Mesodermal cell (in vitro differentiated cells): ENCODE data around the gene NCKAP5.

ENCODE experiments used
- H3K27ac ChIP-seq: 2 replicates; pipeline ENCODE4 v1.7.0; 2013; ENCODE audit warnings: mild to moderate bottlenecking, low read depth, low read length, moderate library complexity; ENCODE audit not compliant: severe bottlenecking
- H3K36me3 ChIP-seq: 2 replicates; pipeline ENCODE4 v1.7.1; 2013; ENCODE audit warnings: mild to moderate bottlenecking, low read length, moderate library complexity; ENCODE audit not compliant: control insufficient read depth, insufficient read depth
- H3K4me1 ChIP-seq: one replicate; pipeline ENCODE4 v1.7.1; 2013; ENCODE audit warnings: mild to moderate bottlenecking, low read length; ENCODE audit not compliant: insufficient read depth, control insufficient read depth, poor library complexity, severe bottlenecking
- H3K4me3 ChIP-seq: 2 replicates; pipeline ENCODE4 v1.7.0; 2013; ENCODE audit warnings: low read length, control low read depth, mild to moderate bottlenecking; ENCODE audit not compliant: insufficient read depth, poor library complexity, severe bottlenecking; ENCODE audit errors: extremely low read depth
- H3K9me3 ChIP-seq: 2 replicates; pipeline ENCODE4 v1.7.1; 2013; ENCODE audit warnings: mild to moderate bottlenecking, low read length, moderate library complexity; ENCODE audit not compliant: control insufficient read depth
- WGBS, 2 experiments: methylation state at CpG; one replicate each; pipeline ENCODE4 v1.1.5; 2013; ENCODE audit warnings: missing lambda C conversion rate in 2 of 2; ENCODE audit not compliant: insufficient coverage in 2 of 2; 5-methylcytosine and 5-hydroxymethylcytosine counted together

NCKAP5 gene

GRCh38 chr2:133553251-133553650, 15.0 kb downstream of the NCKAP5 start:
- WGBS, 2 experiments = 89 to 95% methylated on average over 4 of the region's 4 CpGs
- Histone ChIP-seq H3K9me3 (no peaks in the 10 kb centered on the region), H3K4me1 (peaks cover 7% of the 10 kb centered on the region), H3K27ac (no peak overlapping the region), H3K4me3 (no peak overlapping the region), H3K36me3 (no peaks in the 10 kb centered on the region)

GRCh38 chr2:133552821-133553220, 15.4 kb downstream of the NCKAP5 start:
- H3K9me3 ChIP-seq = no peaks in the 10 kb centered on the region
- no peaks in the 10 kb centered on the region for H3K36me3 ChIP-seq
- no peak overlapping the region for H3K4me3 ChIP-seq
- no peak overlapping the region for H3K27ac ChIP-seq
- peaks cover 5% of the 10 kb centered on the region for H3K4me1 ChIP-seq
- no CpG with 5 or more reads among the region's 2 CpGs for WGBS, 2 experiments

DNA sequence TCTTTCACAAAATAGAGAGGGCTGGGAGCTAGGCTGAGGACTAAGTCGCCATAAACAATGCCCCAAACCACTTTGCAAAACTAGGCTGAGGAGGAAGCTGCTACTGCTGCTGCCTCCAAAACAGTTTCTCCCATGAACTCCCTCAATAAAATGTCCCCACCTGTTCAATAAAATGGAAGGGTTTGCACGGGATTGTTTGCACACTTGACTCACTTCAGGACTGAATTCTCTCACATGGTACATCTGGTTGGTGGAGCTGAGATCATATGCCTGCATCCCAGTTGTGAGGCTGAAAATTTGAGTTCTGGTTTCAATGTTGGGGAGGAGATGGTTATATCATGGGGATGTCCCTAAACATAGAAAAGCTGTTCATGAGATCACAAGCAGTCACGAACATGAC, 26.5 kb downstream of the NCKAP5 start:
- 80 to 90% methylated on average over 1 to 2 of the region's 3 CpGs for WGBS, 2 experiments
- Histone ChIP-seq H3K9me3 (no peaks in the 10 kb centered on the region), H3K36me3 (no peaks in the 10 kb centered on the region), H3K4me3 (no peak overlapping the region), H3K27ac (no peak overlapping the region), H3K4me1 (no peaks in the 10 kb centered on the region)

- no peaks in the 10 kb centered on the region for H3K4me1 ChIP-seq
- no peak overlapping the region for H3K27ac ChIP-seq
- no peak overlapping the region for H3K4me3 ChIP-seq
- no peaks in the 10 kb centered on the region for H3K36me3 ChIP-seq
- WGBS, 2 experiments = no CpG with 5 or more reads among the region's 1 CpG
- H3K9me3 ChIP-seq = no peaks in the 10 kb centered on the region
These were observed 26.9 kb downstream of the NCKAP5 start for GRCh38 chr2:133541376-133541775.

DNA sequence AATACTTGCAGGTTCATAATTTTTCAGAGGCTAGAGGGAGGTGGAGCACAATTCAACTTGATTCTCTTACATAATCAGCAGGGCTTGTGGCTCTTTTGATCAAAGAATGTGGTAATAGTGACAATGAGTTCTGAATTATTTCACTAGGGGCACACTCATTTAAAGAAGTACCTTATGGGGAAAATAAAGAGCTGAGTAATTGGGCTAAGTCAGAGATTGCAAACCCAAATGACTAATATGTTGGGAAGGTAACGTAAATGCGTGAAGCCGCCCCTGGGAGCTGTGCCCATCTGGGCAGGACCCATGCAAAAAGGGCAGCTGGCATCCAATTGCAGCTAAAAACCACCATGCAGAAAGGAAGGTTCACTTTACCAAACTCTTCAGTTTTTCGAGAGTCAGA, 35.3 kb downstream of the NCKAP5 start:
- WGBS, 2 experiments = 84 to 88% methylated on average over 3 to 4 of the region's 4 CpGs

DNA sequence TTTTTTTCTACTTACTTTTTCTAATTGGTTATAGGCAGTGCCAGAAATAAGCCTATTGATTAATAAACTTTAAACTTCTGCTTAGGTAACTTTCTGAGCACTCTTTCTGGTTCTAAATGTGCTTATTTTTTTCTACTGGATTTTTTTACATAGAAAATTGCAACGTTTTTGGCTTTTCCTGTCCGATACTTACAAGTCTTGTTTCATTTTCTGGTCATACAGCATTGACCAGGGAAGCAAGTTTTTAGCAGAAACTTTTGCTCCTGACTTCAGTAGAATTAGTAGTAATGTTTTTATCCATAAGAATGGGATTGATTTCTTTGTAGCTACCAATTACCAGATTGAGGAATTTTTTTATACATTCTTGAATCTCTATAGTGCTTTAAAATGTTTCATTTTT, 36.9 kb downstream of the NCKAP5 start:
- no peaks in the 10 kb centered on the region for H3K9me3 ChIP-seq
- no peak overlapping the region for H3K4me3 ChIP-seq
- no peak overlapping the region for H3K27ac ChIP-seq
- H3K36me3 ChIP-seq = no peaks in the 10 kb centered on the region
- 81% methylated on average over 2 of the region's 2 CpGs; no CpG with 5 or more reads in 1 of the 2 experiments for WGBS, 2 experiments
- no peaks in the 10 kb centered on the region for H3K4me1 ChIP-seq

More for the DNA sequence above, 35.3 kb downstream of the NCKAP5 start:
- no peak overlapping the region for H3K27ac ChIP-seq
- H3K36me3 ChIP-seq = no peaks in the 10 kb centered on the region
- H3K4me3 ChIP-seq = no peak overlapping the region
- H3K4me1 ChIP-seq = no peaks in the 10 kb centered on the region
- H3K9me3 ChIP-seq = no peaks in the 10 kb centered on the region

- Histone ChIP-seq H3K4me3 (no peak overlapping the region), H3K9me3 (no peaks in the 10 kb centered on the region), H3K36me3 (no peaks in the 10 kb centered on the region), H3K4me1 (no peaks in the 10 kb centered on the region), H3K27ac (no peak overlapping the region)
These were observed 37.6 kb downstream of the NCKAP5 start for GRCh38 chr2:133530645-133531044.

- Histone ChIP-seq H3K36me3 (no peaks in the 10 kb centered on the region), H3K4me1 (no peaks in the 10 kb centered on the region), H3K9me3 (no peaks in the 10 kb centered on the region), H3K4me3 (no peak overlapping the region), H3K27ac (no peak overlapping the region)
- 88 to 100% methylated on average over 1 of the region's 3 CpGs for WGBS, 2 experiments
These were observed 41.5 kb downstream of the NCKAP5 start for GRCh38 chr2:133526530-133527300.

DNA sequence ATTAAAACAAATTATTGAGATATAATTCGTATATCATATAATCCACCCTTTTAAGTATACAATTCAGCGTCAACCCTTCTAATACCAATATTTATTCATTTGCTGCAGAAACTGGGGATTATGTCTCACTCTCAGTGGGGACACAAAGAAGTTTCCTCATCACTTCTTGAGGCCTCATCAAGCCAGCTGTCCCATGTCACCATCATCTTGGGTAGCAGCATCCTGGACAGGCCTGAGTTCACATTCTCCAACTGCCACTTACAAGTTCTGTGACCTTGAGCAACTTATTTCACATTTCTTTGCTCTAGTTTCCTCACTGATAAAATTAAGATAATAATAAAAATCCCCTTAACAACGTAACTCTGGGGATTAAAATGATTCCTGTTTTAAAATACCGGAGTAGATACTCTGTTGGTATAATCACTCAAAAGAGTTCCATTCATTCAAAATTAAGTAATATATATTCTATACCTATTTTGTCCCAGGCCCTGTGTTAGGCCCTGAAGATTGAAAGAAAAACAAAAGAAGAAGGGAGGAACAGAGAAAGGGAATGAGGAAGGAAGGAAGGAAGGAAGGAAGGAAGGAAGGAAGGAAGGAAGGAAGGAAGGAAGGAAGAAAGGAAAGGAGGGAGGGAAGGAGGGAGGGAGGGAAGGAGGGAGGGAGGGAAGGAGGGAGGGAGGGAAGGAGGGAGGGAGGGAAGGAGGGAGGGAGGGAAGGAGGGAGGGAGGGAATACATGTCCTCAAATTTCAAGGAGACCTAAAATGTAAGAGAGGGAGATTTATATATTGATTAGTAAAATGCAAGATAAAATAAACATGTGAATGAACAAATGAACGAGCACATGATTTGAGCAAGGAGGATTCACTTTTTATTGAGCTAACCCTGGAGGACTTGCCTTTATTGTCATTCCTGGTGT, 42.4 kb downstream of the NCKAP5 start:
- no peak overlapping the region for H3K27ac ChIP-seq
- H3K36me3 ChIP-seq = no peaks in the 10 kb centered on the region
- WGBS, 2 experiments = 79 to 100% methylated on average over 1 to 2 of the region's 5 CpGs
- H3K4me1 ChIP-seq = no peaks in the 10 kb centered on the region
- no peaks in the 10 kb centered on the region for H3K9me3 ChIP-seq
- H3K4me3 ChIP-seq = no peak overlapping the region

GRCh38 chr2:133525090-133525489, 43.2 kb downstream of the NCKAP5 start:
- no peak overlapping the region for H3K4me3 ChIP-seq
- no peaks in the 10 kb centered on the region for H3K9me3 ChIP-seq
- 100% methylated on average over 1 of the region's 2 CpGs; no CpG with 5 or more reads in 1 of the 2 experiments for WGBS, 2 experiments
- H3K36me3 ChIP-seq = no peaks in the 10 kb centered on the region
- no peak overlapping the region for H3K27ac ChIP-seq
- H3K4me1 ChIP-seq = no peaks in the 10 kb centered on the region

- H3K27ac ChIP-seq = no peak overlapping the region
- H3K4me1 ChIP-seq = no peaks in the 10 kb centered on the region
- H3K4me3 ChIP-seq = no peak overlapping the region
- WGBS, 2 experiments = 32 to 38% methylated on average over 3 to 5 of the region's 5 CpGs
- H3K9me3 ChIP-seq = no peaks in the 10 kb centered on the region
- H3K36me3 ChIP-seq = no peaks in the 10 kb centered on the region
These were observed 44.9 kb downstream of the NCKAP5 start for GRCh38 chr2:133523406-133523805.
